ENCODE measurements around the gene SINHCAF. TPM values are rescaled to one million over a fixed set of nuclear protein-coding genes. Genes with fewer than 3 reads are reported as not detected.
A peak's percentile ranks its signal among the peaks of the same experiment; 100 is the strongest.

Gene SINHCAF
- total and polyA plus RNA-seq, 2 donors (not counting 1 experiment from before 2014, with no cell fraction given) = 13.2 to 16.4 TPM

GRCh38 chr12:31235868-31236395 is 90.0 kb downstream of the SINHCAF start:
- Histone ChIP-seq H3K4me1 (ENCODE audit: control insufficient read depth, extremely low read depth, insufficient read depth, low read length) (no peaks in the 10 kb centered on the region), H3K79me2 (ENCODE audit: control insufficient read depth, insufficient read depth, low read length) (no peaks in the 10 kb centered on the region), H3K9ac (ENCODE audit: insufficient read depth, low read length) (no peak overlapping the region), H3K4me3 (replicated peaks in 1 of 4; ENCODE audit: control extremely low read depth in 1 of 4, insufficient read depth in 1 of 4, low read depth in 3 of 4, low read length in 4 of 4) (no peak overlapping the region), H3K4me2 (ENCODE audit: extremely low read depth, insufficient read depth, low read length) (no peak overlapping the region), H3K36me3 (ENCODE audit: control insufficient read depth, insufficient read depth, low read length) (no peaks in the 10 kb centered on the region), H3K27me3 (ENCODE audit: control insufficient read depth, insufficient read depth, low read length) (peaks cover 10% of the 10 kb centered on the region), H4K20me1 (ENCODE audit: control insufficient read depth, extremely low read depth, insufficient read depth, low read length) (no peaks in the 10 kb centered on the region), H2AFZ (ENCODE audit: low read length) (no peak overlapping the region), H3K9me3 (ENCODE audit: control insufficient read depth, insufficient read depth, low read depth, low read length) (no peaks in the 10 kb centered on the region), H3K27ac (ENCODE audit: insufficient read depth, low read length) (no peak overlapping the region)
- TF ChIP-seq CTCF (conservative IDR thresholded peaks at IDR 0.05 in 1 of 2, IDR thresholded peaks at IDR 0.05 in 1 of 2; ENCODE audit: low read depth in 1 of 2, low read length in 2 of 2) (no peak), EZH2 (IDR thresholded peaks at IDR 0.05; ENCODE audit: low read length, missing control alignments) (no peak)
- DNase-seq (ENCODE audit: low read depth in 2 of 2) = no peak

GRCh38 chr12:31234955-31235867 is 90.7 kb downstream of the SINHCAF start:
- Histone ChIP-seq H3K4me2 (ENCODE audit: extremely low read depth, insufficient read depth, low read length) (no peak overlapping the region), H3K27me3 (ENCODE audit: control insufficient read depth, insufficient read depth, low read length) (peaks cover 6% of the 10 kb centered on the region), H3K9ac (ENCODE audit: insufficient read depth, low read length) (no peak overlapping the region), H3K36me3 (ENCODE audit: control insufficient read depth, insufficient read depth, low read length) (no peaks in the 10 kb centered on the region), H3K9me3 (ENCODE audit: control insufficient read depth, insufficient read depth, low read depth, low read length) (no peaks in the 10 kb centered on the region), H3K4me3 (replicated peaks in 1 of 4; ENCODE audit: control extremely low read depth in 1 of 4, insufficient read depth in 1 of 4, low read depth in 3 of 4, low read length in 4 of 4) (no peak overlapping the region), H3K4me1 (ENCODE audit: control insufficient read depth, extremely low read depth, insufficient read depth, low read length) (no peaks in the 10 kb centered on the region), H3K79me2 (ENCODE audit: control insufficient read depth, insufficient read depth, low read length) (no peaks in the 10 kb centered on the region), H3K27ac (ENCODE audit: insufficient read depth, low read length) (no peak overlapping the region), H4K20me1 (ENCODE audit: control insufficient read depth, extremely low read depth, insufficient read depth, low read length) (no peaks in the 10 kb centered on the region), H2AFZ (ENCODE audit: low read length) (no peak overlapping the region)
- TF ChIP-seq EZH2 (IDR thresholded peaks at IDR 0.05; ENCODE audit: low read length, missing control alignments) (no peak), CTCF (conservative IDR thresholded peaks at IDR 0.05 in 1 of 2, IDR thresholded peaks at IDR 0.05 in 1 of 2; ENCODE audit: low read depth in 1 of 2, low read length in 2 of 2) (peak; percentile 35 to 59)
- DNase-seq (ENCODE audit: low read depth in 2 of 2) = peak; percentile 31 to 54

- Histone ChIP-seq H3K27ac (ENCODE audit: insufficient read depth, low read length) (no peak overlapping the region), H3K9ac (ENCODE audit: insufficient read depth, low read length) (no peak overlapping the region), H3K4me1 (ENCODE audit: control insufficient read depth, extremely low read depth, insufficient read depth, low read length) (no peaks in the 10 kb centered on the region)
Observed at GRCh38 chr12:31234053-31234840, 91.7 kb downstream of the SINHCAF start.

More at GRCh38 chr12:31234053-31234840, 91.7 kb downstream of the SINHCAF start:
- H3K4me2 ChIP-seq (ENCODE audit: extremely low read depth, insufficient read depth, low read length) = no peak overlapping the region
- no peaks in the 10 kb centered on the region for H4K20me1 ChIP-seq (ENCODE audit: control insufficient read depth, extremely low read depth, insufficient read depth, low read length)
- peaks cover 6% of the 10 kb centered on the region for H3K27me3 ChIP-seq (ENCODE audit: control insufficient read depth, insufficient read depth, low read length)
- DNase-seq (ENCODE audit: low read depth in 2 of 2) = no peak
- no peaks in the 10 kb centered on the region for H3K9me3 ChIP-seq (ENCODE audit: control insufficient read depth, insufficient read depth, low read depth, low read length)
- TF ChIP-seq EZH2 (IDR thresholded peaks at IDR 0.05; ENCODE audit: low read length, missing control alignments) (no peak), CTCF (conservative IDR thresholded peaks at IDR 0.05 in 1 of 2, IDR thresholded peaks at IDR 0.05 in 1 of 2; ENCODE audit: low read depth in 1 of 2, low read length in 2 of 2) (no peak)
- no peak overlapping the region for H3K4me3 ChIP-seq (replicated peaks in 1 of 4; ENCODE audit: control extremely low read depth in 1 of 4, insufficient read depth in 1 of 4, low read depth in 3 of 4, low read length in 4 of 4)
- H2AFZ ChIP-seq (ENCODE audit: low read length) = no peak overlapping the region
- no peaks in the 10 kb centered on the region for H3K79me2 ChIP-seq (ENCODE audit: control insufficient read depth, insufficient read depth, low read length)
- no peaks in the 10 kb centered on the region for H3K36me3 ChIP-seq (ENCODE audit: control insufficient read depth, insufficient read depth, low read length)
